T47D (cell line): ENCODE measurements around the gene ARHGEF33.
A peak's percentile ranks its signal among the peaks of the same experiment; 100 is the strongest.
"Not testable (repeated sequence)": the region's sequence is repeated elsewhere in the genome, so short reads cannot be mapped to it uniquely, and the experiment has no call there.

Experiments used
- DNase-seq, 2 experiments: peaks; one replicate each; pipeline versions ENCODE4 v3.0.0 to v3.0.0-alpha.2; 2011 to 2012; ENCODE audit warnings: low read depth in 1 of 2, low spot score in 1 of 2
- JUND ChIP-seq: IDR thresholded peaks from 2 replicates; pipeline ENCODE4 v1.6.1; 2012; ENCODE audit warnings: low read depth
- in situ Hi-C: cut with HindIII; loops from 2 replicates; pipeline ENCODE4 v1.10.0; 2016; ENCODE audit warnings: low sequenced_read_pairs, low pct_unique_long_range_greater_than_20kb

Gene ARHGEF33

GRCh38 chr2:38925982-38926381 is 36.3 kb downstream of the ARHGEF33 start:
- TF ChIP-seq JUND = no peak
- DNase-seq = no peak
- in situ Hi-C loops = no loop called here

GRCh38 chr2:38930600-38930999 is 40.9 kb downstream of the ARHGEF33 start:
- in situ Hi-C loops = no loop called here

GRCh38 chr2:38932586-38932985 is 42.9 kb downstream of the ARHGEF33 start:
- DNase-seq = no peak
- in situ Hi-C loops = no loop called here
- no peak for TF ChIP-seq JUND

More at GRCh38 chr2:38930600-38930999, 40.9 kb downstream of the ARHGEF33 start:
- no peak for TF ChIP-seq JUND
- no peak for DNase-seq

GRCh38 chr2:38933653-38934052 is 44.0 kb downstream of the ARHGEF33 start:
- TF ChIP-seq JUND = no peak
- DNase-seq = no peak
- in situ Hi-C loops = no loop called here

GRCh38 chr2:38934742-38935141 is 45.1 kb downstream of the ARHGEF33 start:
- no peak for TF ChIP-seq JUND

GRCh38 chr2:38935568-38936172 is 46.0 kb downstream of the ARHGEF33 start:
- in situ Hi-C loops = no loop called here
- no peak for TF ChIP-seq JUND
- no peak for DNase-seq

More at GRCh38 chr2:38934742-38935141, 45.1 kb downstream of the ARHGEF33 start:
- no peak for DNase-seq
- in situ Hi-C loops = no loop called here

GRCh38 chr2:38936516-38936915 is 46.8 kb downstream of the ARHGEF33 start:
- in situ Hi-C loops, DNase-seq: not testable (repeated sequence)

GRCh38 chr2:38937548-38937947 is 47.9 kb downstream of the ARHGEF33 start:
- TF ChIP-seq JUND = no peak
- in situ Hi-C loops = no loop called here
- no peak for DNase-seq

- no peak for TF ChIP-seq JUND
- in situ Hi-C loops = no loop called here
- DNase-seq = no peak
These were observed 51.1 kb downstream of the ARHGEF33 start for GRCh38 chr2:38940746-38941145.

GRCh38 chr2:38943784-38944183 is 54.1 kb downstream of the ARHGEF33 start:
- in situ Hi-C loops = no loop called here
- DNase-seq = no peak
- no peak for TF ChIP-seq JUND

- TF ChIP-seq JUND = no peak
- DNase-seq = no peak
- in situ Hi-C loops = no loop called here
These were observed 55.7 kb downstream of the ARHGEF33 start for GRCh38 chr2:38945372-38945771.

GRCh38 chr2:38945911-38946310 is 56.2 kb downstream of the ARHGEF33 start:
- in situ Hi-C loops = no loop called here
- no peak for DNase-seq
- no peak for TF ChIP-seq JUND

- in situ Hi-C loops = no loop called here
- DNase-seq = peak; percentile 82 to 84
- no peak for TF ChIP-seq JUND
These were observed 57.9 kb downstream of the ARHGEF33 start for GRCh38 chr2:38947241-38948239.
